GM18870 (cell line): Measurements from ENCODE around the gene RNF133.
"Not testable (repeated sequence)": the region's sequence is repeated elsewhere in the genome, so short reads cannot be mapped to it uniquely, and the experiment has no call there.

Source experiments
- ATAC-seq: cut with Tn5 transposase; IDR thresholded peaks from one replicate; pipeline ENCODE4 v1.9.1; 2021; ENCODE audit warnings: moderate library complexity; ENCODE audit not compliant: unreplicated experiment

RNF133 gene

DNA sequence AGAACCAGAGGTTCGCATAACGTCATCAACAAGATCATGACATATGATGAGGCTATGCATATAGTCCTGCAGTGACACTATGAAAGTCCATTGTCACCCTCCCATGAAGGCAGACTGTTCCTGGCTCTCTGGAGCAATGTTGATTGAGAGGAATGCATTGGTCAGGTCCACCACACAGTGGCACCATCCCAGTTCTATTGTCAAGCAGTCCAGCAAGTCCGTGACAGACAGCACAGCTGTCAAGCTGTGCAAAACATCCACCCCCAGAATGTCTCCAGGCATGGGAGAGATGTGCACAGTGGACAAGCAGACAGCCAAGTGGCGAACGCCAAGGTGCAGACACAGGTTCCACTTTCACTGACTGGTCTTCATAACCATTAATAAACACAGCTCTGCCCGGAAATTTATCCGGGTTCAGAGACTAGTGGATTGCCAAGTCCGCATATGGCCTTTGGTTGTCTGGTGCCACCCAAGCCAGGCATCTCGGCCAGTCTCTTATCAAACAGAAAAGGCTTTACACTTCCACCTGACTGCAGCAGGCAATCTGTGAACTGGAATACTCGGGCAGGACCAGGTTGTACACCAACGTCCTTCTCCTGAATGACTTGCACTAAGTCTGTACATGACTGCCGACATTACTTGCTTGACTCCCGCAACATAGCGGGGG, 7.2 kb downstream of the RNF133 start:
- no peak for ATAC-seq

DNA sequence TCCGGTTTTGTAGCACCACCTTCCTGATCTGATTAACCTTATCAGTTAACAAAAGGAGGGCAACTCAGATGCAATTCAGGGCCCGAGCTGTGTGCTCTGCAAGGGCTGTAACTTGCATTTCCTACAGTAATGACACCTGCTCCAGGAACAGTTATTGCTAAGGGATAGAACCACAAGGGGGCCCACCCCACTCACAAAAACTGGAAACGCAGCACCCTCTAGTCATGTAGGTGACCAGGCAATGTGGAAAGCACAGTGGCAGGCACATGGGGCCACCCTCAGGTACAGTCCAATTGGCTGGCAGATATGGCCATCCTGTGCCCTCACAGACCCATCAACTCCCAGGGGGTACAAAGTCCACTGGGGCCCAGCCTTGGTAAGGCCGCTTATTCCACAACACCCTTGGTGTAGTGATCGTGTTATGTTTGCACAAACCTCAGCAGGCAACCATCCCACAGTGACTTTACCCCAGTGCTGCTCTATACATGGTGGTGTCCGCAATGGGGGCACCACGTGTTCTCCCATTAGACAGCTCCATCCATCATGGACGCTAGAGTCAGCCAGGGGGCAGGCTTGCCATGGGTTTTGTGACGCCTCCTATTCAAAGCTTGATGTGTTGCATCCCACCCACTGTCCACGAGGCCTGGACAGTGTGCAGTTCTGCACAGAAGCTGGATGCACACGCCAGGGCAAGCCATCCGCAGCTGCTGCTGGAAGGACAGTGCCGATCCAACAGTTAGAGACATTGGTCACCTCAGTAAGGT, 9.4 kb downstream of the RNF133 start:
- ATAC-seq: no peak

- no peak for ATAC-seq
Measured at GRCh38 chr7:122688400-122688998, 10.4 kb downstream of the RNF133 start.

GRCh38 chr7:122686360-122686878, 12.5 kb downstream of the RNF133 start:
- ATAC-seq: no peak

- ATAC-seq: no peak
Measured at GRCh38 chr7:122684504-122684903, 14.4 kb downstream of the RNF133 start.

DNA sequence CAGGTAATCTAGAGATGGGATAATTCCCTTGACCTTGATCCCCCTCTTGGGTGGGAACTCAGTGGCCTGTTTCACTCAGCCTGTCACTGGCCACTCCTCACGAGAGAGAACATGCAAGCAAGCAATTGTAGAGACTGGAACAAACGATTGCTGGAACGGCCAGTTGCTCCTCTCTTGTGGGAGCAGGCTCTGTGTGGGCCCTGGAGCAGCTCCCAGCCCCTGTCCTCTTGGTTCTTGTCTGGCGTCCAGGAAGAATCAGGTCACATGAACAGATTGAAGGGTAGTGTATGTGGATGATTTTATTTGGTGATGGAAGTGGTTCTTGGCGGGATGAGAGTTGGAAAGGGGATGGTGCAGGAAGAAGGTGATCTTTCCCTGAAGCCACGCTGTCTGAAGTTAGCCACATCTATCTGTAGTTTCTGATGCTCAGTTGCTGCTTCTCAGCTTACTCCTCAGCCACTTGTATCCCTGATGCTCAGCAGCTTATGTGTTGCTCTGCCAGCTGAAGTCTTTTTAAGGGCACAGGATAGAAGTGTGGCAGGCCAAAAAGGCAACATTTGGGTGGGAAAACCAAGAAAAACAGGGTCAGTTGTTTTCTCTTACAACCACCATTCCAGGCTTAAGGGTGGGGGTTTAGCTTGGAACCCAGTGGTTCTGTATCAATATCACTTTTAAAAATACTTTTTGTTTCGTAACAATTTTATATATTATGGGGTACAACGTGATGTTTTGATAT, 15.9 kb downstream of the RNF133 start:
- ATAC-seq: no peak

GRCh38 chr7:122681186-122681585, 17.7 kb downstream of the RNF133 start:
- not testable (repeated sequence) for ATAC-seq

GRCh38 chr7:122679813-122680212, 19.1 kb downstream of the RNF133 start:
- no peak for ATAC-seq

DNA sequence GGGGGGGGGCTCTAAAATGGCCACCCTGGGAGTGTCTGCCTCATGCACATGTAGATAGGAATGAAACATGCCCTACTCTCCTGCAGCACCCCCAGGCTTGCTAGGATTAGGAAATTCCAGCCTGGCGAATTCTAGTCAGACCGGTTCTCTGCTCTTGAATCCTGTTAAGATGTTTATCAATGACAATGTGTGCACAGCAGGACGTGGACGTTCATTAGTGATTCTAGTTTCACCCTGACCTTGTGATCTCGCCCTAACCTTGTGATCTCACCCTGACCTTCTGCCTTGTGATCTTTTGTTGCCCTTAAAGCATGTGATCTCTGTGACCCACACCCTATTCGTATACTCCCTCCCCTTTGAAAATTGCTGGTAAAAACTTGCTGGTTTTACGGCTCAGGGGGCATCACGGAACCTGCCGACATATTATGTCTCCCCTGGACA, 19.6 kb downstream of the RNF133 start:
- not testable (repeated sequence) for ATAC-seq

- no peak for ATAC-seq
Measured at GRCh38 chr7:122677149-122677548, 21.8 kb downstream of the RNF133 start.

GRCh38 chr7:122676466-122676865, 22.5 kb downstream of the RNF133 start:
- ATAC-seq: no peak

GRCh38 chr7:122675621-122676020, 23.3 kb downstream of the RNF133 start:
- no peak for ATAC-seq

- ATAC-seq: no peak
Measured at GRCh38 chr7:122675011-122675410, 23.9 kb downstream of the RNF133 start.

GRCh38 chr7:122674502-122674901, 24.4 kb downstream of the RNF133 start:
- no peak for ATAC-seq

DNA sequence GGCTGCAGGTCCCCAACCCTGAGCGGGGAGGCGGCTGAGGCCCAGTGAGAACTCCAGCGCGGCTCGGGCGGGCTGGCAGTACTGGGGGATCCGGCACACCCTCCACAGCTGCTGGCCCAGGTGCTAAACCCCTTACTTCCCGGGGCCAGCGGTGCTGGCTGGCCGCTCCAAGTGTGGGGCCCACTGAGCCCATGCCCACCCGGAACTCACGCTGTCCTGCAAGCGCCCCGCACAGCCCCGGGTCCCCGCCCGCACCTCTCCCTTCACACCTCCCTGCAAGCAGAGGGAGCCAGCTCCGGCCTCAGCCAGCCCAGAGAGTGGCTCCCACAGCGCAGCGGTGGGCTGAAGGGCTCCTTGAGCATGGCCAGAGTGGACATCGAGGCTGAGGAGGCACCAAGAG, 25.0 kb downstream of the RNF133 start:
- ATAC-seq: no peak

DNA sequence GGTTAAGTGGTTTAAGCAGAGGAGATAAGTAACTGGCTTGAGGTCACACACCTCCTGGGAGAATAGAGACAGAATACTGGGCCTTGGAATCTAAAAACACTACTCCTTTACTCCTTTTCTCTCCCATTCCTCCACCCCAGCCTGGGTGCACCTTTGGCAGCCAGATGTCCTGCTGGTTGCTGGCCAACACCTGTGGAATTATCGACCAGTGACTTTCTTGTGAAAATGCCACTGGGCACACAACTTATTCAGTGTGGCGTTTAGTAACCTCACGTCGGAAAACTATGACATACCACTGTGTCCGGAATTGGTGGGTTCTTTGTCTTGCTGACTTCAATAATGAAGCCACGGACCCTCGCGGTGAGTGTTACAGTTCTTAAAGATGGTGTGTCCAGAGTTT, 26.4 kb downstream of the RNF133 start:
- no peak for ATAC-seq

GRCh38 chr7:122663733-122664132, 35.2 kb downstream of the RNF133 start:
- ATAC-seq: no peak

GRCh38 chr7:122658856-122659255, 40.1 kb downstream of the RNF133 start:
- no peak for ATAC-seq

DNA sequence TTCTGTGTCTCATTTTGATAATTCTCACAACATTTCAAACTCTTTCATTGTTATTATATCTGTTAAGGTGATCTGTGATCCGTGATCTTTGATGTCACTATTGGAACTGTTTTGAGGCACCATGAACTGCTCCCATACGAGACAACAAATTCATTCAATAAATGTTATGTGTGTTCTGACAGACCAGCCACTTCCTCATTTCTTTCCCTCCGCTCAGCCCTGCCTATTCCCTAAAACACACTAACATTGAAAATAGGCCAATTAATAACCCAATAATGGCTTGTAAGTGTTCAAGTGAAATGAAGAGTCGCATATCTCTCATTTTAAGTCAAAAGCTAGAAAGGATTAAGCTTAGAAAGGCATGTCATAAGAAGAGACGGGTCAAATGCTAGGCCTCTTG, 45.2 kb downstream of the RNF133 start:
- ATAC-seq: no peak

DNA sequence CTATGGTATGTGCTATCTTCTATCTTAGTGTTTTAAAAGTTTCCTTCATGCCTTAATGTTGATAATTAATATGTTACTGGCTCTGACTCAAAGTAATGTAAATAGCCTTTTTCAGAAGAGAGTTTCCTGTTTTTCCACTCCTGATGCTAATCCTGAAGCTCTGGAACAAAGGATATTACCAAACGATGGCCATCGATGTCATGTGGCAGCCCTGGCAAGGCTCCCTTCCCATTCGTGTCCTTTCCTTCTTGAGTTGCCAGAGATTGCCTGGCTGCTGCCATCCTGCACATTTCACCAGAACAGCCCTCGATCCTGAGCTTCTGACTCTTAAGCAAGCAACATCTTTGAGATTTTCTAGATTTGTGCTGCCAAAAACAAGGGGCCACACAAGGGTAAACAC, 46.0 kb downstream of the RNF133 start:
- ATAC-seq: no peak

DNA sequence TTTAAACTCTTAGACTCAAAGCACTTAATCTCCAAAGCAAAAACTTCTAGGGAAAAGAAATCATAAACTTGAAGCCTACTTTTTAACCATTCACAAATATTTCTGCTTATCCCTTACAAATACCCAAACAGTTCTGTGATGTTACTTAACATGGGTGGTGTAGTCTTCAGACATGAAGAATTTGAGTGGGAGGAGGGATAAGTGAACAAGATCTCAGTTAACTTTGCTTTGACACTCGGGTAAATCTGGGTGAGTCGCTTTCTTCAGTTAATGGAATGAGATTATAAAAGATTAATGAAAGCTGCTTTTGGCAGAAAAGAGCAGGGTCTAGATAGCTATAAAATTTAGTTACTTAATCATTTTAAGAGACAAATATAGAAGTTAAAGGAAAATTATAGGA, 47.5 kb downstream of the RNF133 start:
- ATAC-seq: no peak
